SK-N-SH (cell line): ENCODE data around the gene BTD. TPM values are rescaled to one million over a fixed set of nuclear protein-coding genes. Genes with fewer than 3 reads are reported as not detected.

Experiments used
- CTCF ChIA-PET: fragments of 300-600, 350-600 bp; formaldehyde crosslinking; extraction: SDS; loops from one replicate; lab custom pipeline; 2021; lab: Yijun Ruan, JAX
- POLR2A ChIA-PET: fragments of 350-600 bp; sonication (Branson Sonifier 250); formaldehyde crosslinking; extraction: SDS; loops from one replicate; lab custom pipeline; 2020; ENCODE audit warnings: antibody characterized with exemption, inconsistent platforms; lab: Yijun Ruan, JAX
- DNase-seq: peaks from one replicate; pipeline ENCODE4 v3.0.0; 2012
- H2AFZ ChIP-seq: fragments of 200-600 bp; sonication (generic); 2 replicates; pipeline ENCODE4 v1.8.1; 2016; ENCODE audit warnings: antibody characterized with exemption, mild to moderate bottlenecking, low read depth
- H3F3A ChIP-seq: fragments of 200-600 bp; sonication (generic); replicated peaks from 2 replicates; pipeline ENCODE3; 2016; ENCODE audit warnings: antibody characterized with exemption, mild to moderate bottlenecking; ENCODE audit not compliant: insufficient read depth
- H3K27ac ChIP-seq, 2 experiments: fragments of 200-500 bp in 1 of 2; fragments of 200-600 bp in 1 of 2; sonication (Bioruptor generic) in 1 of 2; sonication (generic), shearing (Covaris generic) in 1 of 2; 2 replicates each; pipeline versions ENCODE4 v1.5.1 to v1.6.1; 2014 to 2016; ENCODE audit warnings: low read depth in 2 of 2, inconsistent platforms in 1 of 2, low read length in 1 of 2, mild to moderate bottlenecking in 1 of 2, mixed read lengths in 1 of 2
- H3K27me3 ChIP-seq: fragments of 200-600 bp; sonication (generic), shearing (Covaris generic); 2 replicates; pipeline ENCODE4 v1.6.1; 2016; ENCODE audit warnings: mixed run types; ENCODE audit not compliant: insufficient read depth
- H3K36me3 ChIP-seq, 2 experiments: fragments of 200-500 bp in 1 of 2; fragments of 200-600 bp in 1 of 2; sonication (Bioruptor generic) in 1 of 2; sonication (generic) in 1 of 2; replicated peaks in 1 of 2; 2 replicates each; pipeline versions ENCODE3 to v1.5.1; 2014 to 2016; ENCODE audit warnings: low read length in 1 of 2, mild to moderate bottlenecking in 1 of 2; ENCODE audit not compliant: insufficient read depth in 2 of 2, control insufficient read depth in 1 of 2
- H3K4me1 ChIP-seq, 2 experiments: fragments of 200-500 bp in 1 of 2; fragments of 200-600 bp in 1 of 2; sonication (Bioruptor generic) in 1 of 2; sonication (generic), shearing (Covaris generic) in 1 of 2; 2 replicates each; pipeline versions ENCODE4 v1.5.1 to v1.6.1; 2014 to 2016; ENCODE audit warnings: low read depth in 1 of 2, low read length in 1 of 2, mixed run types in 1 of 2; ENCODE audit not compliant: insufficient read depth in 2 of 2, control insufficient read depth in 1 of 2
- H3K4me2 ChIP-seq: fragments of 200-600 bp; sonication (generic), shearing (Covaris generic); 2 replicates; pipeline ENCODE4 v1.6.1; 2017; ENCODE audit warnings: mixed run types
- H3K4me3 ChIP-seq, 2 experiments: fragments of 200-500 bp in 1 of 2; fragments of 200-600 bp in 1 of 2; sonication (Bioruptor generic) in 1 of 2; sonication (generic), shearing (Covaris generic) in 1 of 2; 2 replicates each; pipeline versions ENCODE4 v1.5.1 to v1.8.1; 2014 to 2016; ENCODE audit warnings: low read depth in 2 of 2, inconsistent platforms in 1 of 2, low read length in 1 of 2, mild to moderate bottlenecking in 1 of 2, mixed read lengths in 1 of 2, moderate library complexity in 1 of 2
- H3K79me2 ChIP-seq: fragments of 200-600 bp; sonication (generic); 2 replicates; pipeline ENCODE4 v1.8.1; 2017; ENCODE audit warnings: mild to moderate bottlenecking; ENCODE audit not compliant: insufficient read depth
- H3K9ac ChIP-seq: fragments of 200-600 bp; sonication (generic); 2 replicates; pipeline ENCODE4 v1.6.1; 2017; ENCODE audit warnings: mixed run types
- H3K9me2 ChIP-seq: fragments of 200-600 bp; sonication (generic); 2 replicates; pipeline ENCODE4 v1.6.1; 2017; ENCODE audit warnings: mixed run types
- H3K9me3 ChIP-seq: fragments of 200-600 bp; sonication (generic); 2 replicates; pipeline ENCODE4 v1.6.1; 2017; ENCODE audit warnings: mixed run types, mild to moderate bottlenecking, moderate library complexity
- H4K20me1 ChIP-seq: fragments of 200-600 bp; sonication (generic); 2 replicates; pipeline ENCODE4 v1.6.1; 2017; ENCODE audit warnings: mild to moderate bottlenecking, mixed run types; ENCODE audit not compliant: insufficient read depth
- CTCF ChIP-seq: fragments of 200-600 bp; sonication (generic); IDR thresholded peaks from 2 replicates; pipeline ENCODE4 v1.6.1; 2017; ENCODE audit warnings: antibody characterized with exemption, mild to moderate bottlenecking, moderate library complexity
- ELF1 ChIP-seq: IDR thresholded peaks from 2 replicates; pipeline ENCODE4 v1.4.0; 2012
- EZH2phosphoT487 ChIP-seq: fragments of 200-600 bp; sonication (generic); IDR thresholded peaks from 2 replicates; pipeline ENCODE4 v1.6.1; 2017; ENCODE audit warnings: low read depth, mixed run types, mild to moderate bottlenecking, antibody characterized with exemption, moderate library complexity, borderline replicate concordance
- FOSL2 ChIP-seq: IDR thresholded peaks from 2 replicates; pipeline ENCODE4 v1.4.0; 2012; ENCODE audit warnings: low read depth, mild to moderate bottlenecking, moderate library complexity, borderline replicate concordance
- FOXJ3 ChIP-seq: sonication (generic); formaldehyde crosslinking; IDR thresholded peaks from 2 replicates; pipeline ENCODE4 v1.5.1; 2020; ENCODE audit warnings: mild to moderate bottlenecking, missing genetic modification reagents
- GABPA ChIP-seq: IDR thresholded peaks from 2 replicates; pipeline ENCODE4 v1.4.0; 2012; ENCODE audit warnings: low read depth, mild to moderate bottlenecking
- JUND ChIP-seq: IDR thresholded peaks from 2 replicates; pipeline ENCODE4 v1.4.0; 2012
- MAX ChIP-seq: IDR thresholded peaks from 2 replicates; pipeline ENCODE4 v1.4.0; 2012; ENCODE audit warnings: low read depth
- MEF2A ChIP-seq: IDR thresholded peaks from 2 replicates; pipeline ENCODE4 v1.4.0; 2012; ENCODE audit warnings: low read depth, borderline replicate concordance
- RAD21 ChIP-seq: IDR thresholded peaks from 2 replicates; pipeline ENCODE4 v1.6.1; 2012; ENCODE audit warnings: mild to moderate bottlenecking, low read length
- RCOR1 ChIP-seq: fragments of 150-350 bp; IDR thresholded peaks from 2 replicates; pipeline ENCODE4 v1.6.1; 2017; ENCODE audit warnings: antibody characterized with exemption, low read length
- REST ChIP-seq: IDR thresholded peaks from 2 replicates; pipeline ENCODE4 v1.6.1; 2012; ENCODE audit warnings: mild to moderate bottlenecking, low read depth, low read length, moderate library complexity
- RXRA ChIP-seq: IDR thresholded peaks from 2 replicates; pipeline ENCODE4 v1.4.0; 2012; ENCODE audit warnings: low read depth, mild to moderate bottlenecking, borderline replicate concordance
- SIN3A ChIP-seq: IDR thresholded peaks from 2 replicates; pipeline ENCODE4 v1.6.1; 2012; ENCODE audit warnings: low read depth, mild to moderate bottlenecking, low read length, moderate library complexity, borderline replicate concordance
- SMC3 ChIP-seq: IDR thresholded peaks from 2 replicates; pipeline ENCODE4 v1.6.1; 2012; ENCODE audit warnings: low read depth, low read length, improper control_type of control experiment
- TAF1 ChIP-seq: IDR thresholded peaks from 2 replicates; pipeline ENCODE4 v1.6.1; 2012; ENCODE audit warnings: low read depth, mild to moderate bottlenecking, low read length, moderate library complexity, borderline replicate concordance
- TCF12 ChIP-seq: IDR thresholded peaks from 2 replicates; pipeline ENCODE4 v1.4.0; 2012
- USF2 ChIP-seq: fragments of 150-350 bp; IDR thresholded peaks from 2 replicates; pipeline ENCODE4 v1.6.1; 2017; ENCODE audit warnings: antibody characterized with exemption, low read length, low read depth, borderline replicate concordance
- YY1 ChIP-seq: IDR thresholded peaks from 2 replicates; pipeline ENCODE4 v1.4.0; 2012; ENCODE audit warnings: low read depth, mild to moderate bottlenecking
- WGBS: methylation state at CpG from one replicate; pipeline ENCODE4 v1.1.6; 2017; ENCODE audit warnings: low lambda C conversion rate; 5-methylcytosine and 5-hydroxymethylcytosine counted together
- polyA plus RNA-seq, 3 experiments: library from polyadenylated mRNA; depleted of rRNA; stranded (reverse); fragments of >200 nt; gene quantifications; 2 replicates each; pipeline ENCODE4 v1.2.3, GENCODE V29; 2012

BTD gene
- polyA plus RNA-seq, 1 of the 3 experiments (the other 2 are of a cell fraction): 23.6 TPM

GRCh38 chr3:15592968-15593367 lies 8.6 kb upstream of the BTD start:
- DNase-seq: no peak
- Histone ChIP-seq H3K9me2 (no peaks in the 10 kb centered on the region), H3K9ac (no peak overlapping the region), H3K4me1 (no peaks in the 10 kb centered on the region), H3K27ac (no peak overlapping the region), H3K4me3 (no peak overlapping the region), H3K79me2 (peaks cover 4% of the 10 kb centered on the region; the same call in 1 of the 2 replicates), H3K4me2 (no peak overlapping the region), H2AFZ (no peak overlapping the region), H3K36me3 (peaks cover 36 to 80% of the 10 kb centered on the region in 2 experiments), H3F3A (peaks cover 28% of the 10 kb centered on the region), H3K27me3 (no peaks in the 10 kb centered on the region), H4K20me1 (no peaks in the 10 kb centered on the region)
- POLR2A ChIA-PET: no interaction called here
- WGBS: 95% methylated on average over 8 of the region's 8 CpGs
- TF ChIP-seq SMC3 (no peak), GABPA (no peak), JUND (no peak), RCOR1 (no peak)
- TF ChIP-seq, all 33 proteins: peak for 0
- CTCF ChIA-PET: no interaction called here
- no peaks in the 10 kb centered on the region for H3K9me3 ChIP-seq

DNA sequence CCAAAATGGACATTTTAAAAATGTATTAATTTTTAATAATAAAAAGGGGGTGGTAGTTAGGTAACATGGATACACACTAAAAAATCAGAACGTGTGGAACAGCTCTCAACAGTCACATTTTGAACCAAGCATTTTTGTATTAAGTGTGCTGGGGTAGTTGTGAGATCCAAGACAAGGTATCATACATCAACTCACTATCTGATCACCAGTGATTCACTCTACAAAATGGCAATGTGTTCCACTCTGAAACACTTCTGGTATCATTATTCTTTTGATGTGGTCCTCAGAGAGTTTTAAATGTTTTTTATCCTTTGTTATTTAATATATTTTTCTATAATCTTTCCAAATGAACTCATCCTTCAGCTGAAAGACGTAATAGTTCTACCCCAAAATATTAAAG lies 5.6 kb upstream of the BTD start:
- Histone ChIP-seq H3K27ac (no peak overlapping the region), H3K4me1 (peaks cover 8 to 10% of the 10 kb centered on the region in 2 experiments; a peak in 3 of 4 replicates), H2AFZ (no peak overlapping the region), H3K4me3 (no peak overlapping the region), H3K9me2 (no peaks in the 10 kb centered on the region), H3K36me3 (peaks cover 42 to 69% of the 10 kb centered on the region in 2 experiments), H4K20me1 (no peaks in the 10 kb centered on the region), H3K79me2 (peaks cover 22% of the 10 kb centered on the region), H3K9me3 (no peaks in the 10 kb centered on the region), H3K9ac (no peak overlapping the region), H3K4me2 (no peak overlapping the region), H3K27me3 (no peaks in the 10 kb centered on the region), H3F3A (peaks cover 22% of the 10 kb centered on the region)
- ChIA-PET POLR2A (no interaction called here), CTCF (no interaction called here)
- no peak for DNase-seq
- WGBS: 91% methylated on average over 2 of the region's 2 CpGs
- no peak for TF ChIP-seq MEF2A
- no peak for TF ChIP-seq RAD21
- no peak for TF ChIP-seq FOSL2
- TF ChIP-seq RCOR1: no peak
- TF ChIP-seq USF2: no peak
- TF ChIP-seq REST: no peak
- no peak for TF ChIP-seq ELF1
- TF ChIP-seq MAX: no peak
- TF ChIP-seq GABPA: no peak
- TF ChIP-seq FOXJ3 (CRISPR knock-in tag): no peak
- no peak for TF ChIP-seq TCF12
- no peak for TF ChIP-seq RXRA
- TF ChIP-seq TAF1: no peak
- no peak for TF ChIP-seq EZH2phosphoT487
- no peak for TF ChIP-seq YY1
- TF ChIP-seq SIN3A: no peak
- TF ChIP-seq SMC3: no peak
- no peak for TF ChIP-seq CTCF
